Measurements from ENCODE around the gene VRK2.

VRK2 gene

DNA sequence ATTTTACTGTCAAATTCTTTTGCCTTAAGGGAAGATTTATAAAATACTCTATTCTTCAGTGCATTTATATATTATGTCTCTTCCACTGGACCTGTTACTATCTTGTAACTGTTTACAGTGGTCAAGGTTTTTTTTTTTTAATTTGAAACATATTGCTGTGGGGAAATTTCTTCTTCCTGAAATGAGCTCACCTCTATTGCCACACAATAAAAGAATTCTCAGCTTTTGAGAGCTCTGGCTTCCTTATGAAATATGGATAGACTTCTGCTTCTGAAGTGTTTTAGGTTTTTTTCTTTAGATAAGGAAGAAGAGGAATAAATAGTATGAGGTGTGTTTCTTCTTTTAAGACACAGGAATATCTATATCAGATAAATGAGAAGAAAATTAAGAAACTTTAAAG lies 7.7 kb downstream of the VRK2 start:
- no peaks in the 10 kb centered on the region for H3K27me3 ChIP-seq (ENCODE audit: insufficient read depth, low read length)
- no peaks in the 10 kb centered on the region for H3K4me1 ChIP-seq (ENCODE audit: control insufficient read depth, insufficient read depth, low read length, unreplicated experiment)
- peaks cover 11% of the 10 kb centered on the region; the same call in 1 of the 2 replicates for H3K36me3 ChIP-seq (ENCODE audit: insufficient read depth, low read length)
- H3K27ac ChIP-seq (ENCODE audit: low read depth, low read length): no peak overlapping the region
- no peak overlapping the region for H3K4me3 ChIP-seq (ENCODE audit: low read depth, low read length)
- H3K79me2 ChIP-seq (ENCODE audit: control insufficient read depth, insufficient read depth, low read length, unreplicated experiment): peaks cover 5% of the 10 kb centered on the region
- H2AFZ ChIP-seq (ENCODE audit: low read length, unreplicated experiment): no peak overlapping the region

- H3K4me3 ChIP-seq (ENCODE audit: low read depth, low read length): no peak overlapping the region
- H3K79me2 ChIP-seq (ENCODE audit: control insufficient read depth, insufficient read depth, low read length, unreplicated experiment): peaks cover 3% of the 10 kb centered on the region
- no peaks in the 10 kb centered on the region for H3K27me3 ChIP-seq (ENCODE audit: insufficient read depth, low read length)
- H3K4me1 ChIP-seq (ENCODE audit: control insufficient read depth, insufficient read depth, low read length, unreplicated experiment): no peaks in the 10 kb centered on the region
- H3K36me3 ChIP-seq (ENCODE audit: insufficient read depth, low read length): peaks cover 7% of the 10 kb centered on the region; the same call in 1 of the 2 replicates
- H2AFZ ChIP-seq (ENCODE audit: low read length, unreplicated experiment): no peak overlapping the region
- H3K27ac ChIP-seq (ENCODE audit: low read depth, low read length): no peak overlapping the region
Observed at GRCh38 chr2:58055033-58055786, 8.6 kb downstream of the VRK2 start.

- H3K4me3 ChIP-seq (ENCODE audit: low read depth, low read length): no peak overlapping the region
- H3K79me2 ChIP-seq (ENCODE audit: control insufficient read depth, insufficient read depth, low read length, unreplicated experiment): peaks cover 3% of the 10 kb centered on the region
- no peaks in the 10 kb centered on the region for H3K4me1 ChIP-seq (ENCODE audit: control insufficient read depth, insufficient read depth, low read length, unreplicated experiment)
- peaks cover 10% of the 10 kb centered on the region; the same call in 1 of the 2 replicates for H3K36me3 ChIP-seq (ENCODE audit: insufficient read depth, low read length)
- H3K27me3 ChIP-seq (ENCODE audit: insufficient read depth, low read length): no peaks in the 10 kb centered on the region
- no peak overlapping the region for H3K27ac ChIP-seq (ENCODE audit: low read depth, low read length)
- H2AFZ ChIP-seq (ENCODE audit: low read length, unreplicated experiment): no peak overlapping the region
Observed at GRCh38 chr2:58056192-58056916, 9.7 kb downstream of the VRK2 start.

DNA sequence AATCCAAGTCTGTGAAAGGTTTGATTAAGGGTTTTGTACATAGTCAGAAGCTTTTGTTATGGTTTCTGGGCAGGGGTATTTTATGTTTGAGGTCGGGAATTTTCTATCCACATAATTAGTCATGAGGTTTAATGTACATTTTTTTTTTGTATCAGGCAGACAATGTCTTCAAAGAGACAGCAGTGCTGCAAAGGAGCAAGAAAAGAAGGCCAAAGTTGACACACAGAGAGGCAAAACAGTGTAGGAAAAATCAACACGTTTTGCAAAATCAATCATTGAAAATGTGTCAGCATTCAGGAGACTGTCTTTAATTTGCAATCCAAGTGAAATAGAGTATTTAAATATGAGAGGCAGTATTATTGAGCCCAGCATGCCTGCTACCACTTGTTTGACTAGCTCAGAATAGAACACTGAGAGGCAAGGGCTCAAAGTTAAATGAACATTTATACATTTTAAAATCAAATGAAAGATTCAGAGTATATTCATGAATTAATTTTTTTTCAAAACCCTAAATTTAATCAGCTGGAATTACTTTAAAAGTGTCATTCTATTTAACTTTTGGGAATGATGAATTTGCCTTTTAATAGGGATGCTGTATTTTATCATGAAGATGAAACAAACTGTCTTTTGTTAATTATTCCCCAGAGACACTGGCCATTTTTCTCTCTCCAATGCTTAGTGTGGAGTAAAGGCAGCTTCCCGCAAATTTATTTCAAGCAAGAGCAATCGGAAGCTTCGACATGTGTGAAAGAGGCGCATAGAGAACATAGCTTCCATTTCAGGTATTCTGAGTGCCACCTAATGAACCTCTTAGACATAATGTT lies 11.3 kb downstream of the VRK2 start:
- H3K27ac ChIP-seq (ENCODE audit: low read depth, low read length): no peak overlapping the region

GRCh38 chr2:58063641-58064040 lies 17.0 kb downstream of the VRK2 start:
- H3K4me3 ChIP-seq (ENCODE audit: low read depth, low read length): no peak overlapping the region
- peaks cover 23% of the 10 kb centered on the region for H3K36me3 ChIP-seq (ENCODE audit: insufficient read depth, low read length)
- H3K27ac ChIP-seq (ENCODE audit: low read depth, low read length): peak overlapping the region; percentile 35
- no peaks in the 10 kb centered on the region for H3K79me2 ChIP-seq (ENCODE audit: control insufficient read depth, insufficient read depth, low read length, unreplicated experiment)
- no peaks in the 10 kb centered on the region for H3K27me3 ChIP-seq (ENCODE audit: insufficient read depth, low read length)
- H3K4me1 ChIP-seq (ENCODE audit: control insufficient read depth, insufficient read depth, low read length, unreplicated experiment): peaks cover 15% of the 10 kb centered on the region
- no peak overlapping the region for H2AFZ ChIP-seq (ENCODE audit: low read length, unreplicated experiment)

More for the DNA sequence above, 11.3 kb downstream of the VRK2 start:
- Histone ChIP-seq H3K27me3 (ENCODE audit: insufficient read depth, low read length) (no peaks in the 10 kb centered on the region), H3K36me3 (ENCODE audit: insufficient read depth, low read length) (peaks cover 15% of the 10 kb centered on the region), H2AFZ (ENCODE audit: low read length, unreplicated experiment) (no peak overlapping the region), H3K4me3 (ENCODE audit: low read depth, low read length) (no peak overlapping the region), H3K4me1 (ENCODE audit: control insufficient read depth, insufficient read depth, low read length, unreplicated experiment) (no peaks in the 10 kb centered on the region), H3K79me2 (ENCODE audit: control insufficient read depth, insufficient read depth, low read length, unreplicated experiment) (peaks cover 3% of the 10 kb centered on the region)

DNA sequence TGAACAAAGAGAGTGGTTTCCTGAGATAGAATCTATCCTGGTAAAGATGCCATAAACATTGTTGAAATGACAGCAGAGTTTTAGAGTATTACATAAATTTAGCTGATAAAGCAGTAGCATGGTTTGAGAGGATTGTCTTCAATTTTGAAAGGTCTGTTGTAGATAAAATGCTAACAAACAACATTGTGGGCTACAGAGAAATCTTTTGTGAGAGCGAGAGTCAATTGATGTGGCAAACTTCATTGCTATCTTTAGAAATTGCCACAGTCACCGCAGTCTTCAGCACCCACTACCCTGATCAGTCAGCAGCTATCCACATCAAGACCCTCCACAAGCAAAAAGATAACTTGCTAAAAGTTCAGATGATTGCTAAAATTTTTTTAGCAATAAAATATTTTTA lies 17.5 kb downstream of the VRK2 start:
- Histone ChIP-seq H3K27ac (ENCODE audit: low read depth, low read length) (peak overlapping the region; percentile 35), H3K4me1 (ENCODE audit: control insufficient read depth, insufficient read depth, low read length, unreplicated experiment) (peaks cover 15% of the 10 kb centered on the region), H3K79me2 (ENCODE audit: control insufficient read depth, insufficient read depth, low read length, unreplicated experiment) (no peaks in the 10 kb centered on the region), H2AFZ (ENCODE audit: low read length, unreplicated experiment) (no peak overlapping the region), H3K36me3 (ENCODE audit: insufficient read depth, low read length) (peaks cover 23% of the 10 kb centered on the region), H3K27me3 (ENCODE audit: insufficient read depth, low read length) (no peaks in the 10 kb centered on the region), H3K4me3 (ENCODE audit: low read depth, low read length) (no peak overlapping the region)

DNA sequence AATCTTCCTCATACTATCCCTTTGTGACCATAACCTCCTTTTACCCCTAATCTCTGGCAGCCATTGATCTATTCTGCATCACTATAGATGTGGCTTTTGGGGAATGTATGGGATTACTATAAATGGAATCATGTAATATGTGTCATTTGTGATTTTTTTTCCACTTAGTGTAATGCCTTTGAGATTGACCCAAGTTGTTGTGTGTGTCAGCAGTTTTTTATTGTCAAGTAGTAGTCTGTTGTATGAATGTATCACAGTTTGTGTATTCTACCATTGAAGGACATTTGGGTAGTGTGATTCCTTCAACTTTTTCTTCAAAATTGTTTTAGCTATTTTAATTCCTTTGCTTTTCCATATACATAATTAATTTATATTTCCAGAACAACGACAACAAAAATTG lies 18.6 kb downstream of the VRK2 start:
- H2AFZ ChIP-seq (ENCODE audit: low read length, unreplicated experiment): no peak overlapping the region
- H3K36me3 ChIP-seq (ENCODE audit: insufficient read depth, low read length): peaks cover 31% of the 10 kb centered on the region
- H3K4me1 ChIP-seq (ENCODE audit: control insufficient read depth, insufficient read depth, low read length, unreplicated experiment): peaks cover 15% of the 10 kb centered on the region
- peaks cover 6% of the 10 kb centered on the region for H3K79me2 ChIP-seq (ENCODE audit: control insufficient read depth, insufficient read depth, low read length, unreplicated experiment)
- no peaks in the 10 kb centered on the region for H3K27me3 ChIP-seq (ENCODE audit: insufficient read depth, low read length)
- H3K4me3 ChIP-seq (ENCODE audit: low read depth, low read length): no peak overlapping the region
- no peak overlapping the region for H3K27ac ChIP-seq (ENCODE audit: low read depth, low read length)

DNA sequence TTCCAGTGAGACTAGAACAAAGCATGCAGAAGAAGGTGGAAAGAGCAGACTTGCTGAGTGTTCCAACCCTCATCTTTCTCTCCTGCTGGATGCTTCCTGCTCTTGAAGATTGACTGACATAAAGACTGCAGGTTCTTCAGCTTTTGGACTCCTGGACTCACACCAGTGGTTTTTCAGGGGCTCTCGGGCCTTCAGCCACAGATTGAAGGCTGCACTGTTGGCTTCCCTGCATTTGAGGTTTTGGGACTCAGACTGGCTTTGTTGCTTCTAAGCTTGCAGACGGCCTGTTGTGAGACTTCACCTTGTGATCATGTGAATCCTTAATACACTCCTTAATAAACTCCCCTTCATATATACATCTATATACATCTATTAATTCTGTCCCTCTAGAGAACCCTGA lies 20.4 kb downstream of the VRK2 start:
- Histone ChIP-seq H3K27ac (ENCODE audit: low read depth, low read length) (no peak overlapping the region), H3K27me3 (ENCODE audit: insufficient read depth, low read length) (no peaks in the 10 kb centered on the region), H3K79me2 (ENCODE audit: control insufficient read depth, insufficient read depth, low read length, unreplicated experiment) (peaks cover 6% of the 10 kb centered on the region), H3K4me3 (ENCODE audit: low read depth, low read length) (no peak overlapping the region), H2AFZ (ENCODE audit: low read length, unreplicated experiment) (no peak overlapping the region), H3K36me3 (ENCODE audit: insufficient read depth, low read length) (peaks cover 36% of the 10 kb centered on the region), H3K4me1 (ENCODE audit: control insufficient read depth, insufficient read depth, low read length, unreplicated experiment) (peaks cover 15% of the 10 kb centered on the region)

DNA sequence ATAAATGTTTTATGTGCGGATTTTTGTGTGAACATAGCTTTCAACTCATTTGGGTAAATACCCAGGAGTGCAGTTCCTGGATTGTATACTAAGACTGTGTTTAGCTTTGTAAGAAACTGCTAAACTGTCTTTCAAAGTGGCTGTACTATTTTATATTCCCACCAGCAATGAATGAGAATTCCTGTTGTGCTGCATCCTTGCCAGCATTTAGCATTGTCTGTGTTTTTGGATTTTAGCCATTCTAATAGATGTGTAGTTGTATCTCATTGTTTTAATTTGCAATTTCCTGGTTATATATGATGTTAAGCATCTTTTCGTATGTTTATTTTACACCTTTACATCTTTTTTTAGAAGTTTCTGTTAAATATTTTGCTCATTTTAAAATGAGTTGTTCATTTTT lies 24.2 kb downstream of the VRK2 start:
- Histone ChIP-seq H2AFZ (ENCODE audit: low read length, unreplicated experiment) (no peak overlapping the region), H3K4me3 (ENCODE audit: low read depth, low read length) (no peak overlapping the region), H3K4me1 (ENCODE audit: control insufficient read depth, insufficient read depth, low read length, unreplicated experiment) (no peaks in the 10 kb centered on the region), H3K27me3 (ENCODE audit: insufficient read depth, low read length) (no peaks in the 10 kb centered on the region), H3K79me2 (ENCODE audit: control insufficient read depth, insufficient read depth, low read length, unreplicated experiment) (peaks cover 10% of the 10 kb centered on the region), H3K36me3 (ENCODE audit: insufficient read depth, low read length) (peaks cover 37% of the 10 kb centered on the region), H3K27ac (ENCODE audit: low read depth, low read length) (no peak overlapping the region)

- Histone ChIP-seq H3K4me3 (ENCODE audit: low read depth, low read length) (no peak overlapping the region), H3K36me3 (ENCODE audit: insufficient read depth, low read length) (peaks cover 32% of the 10 kb centered on the region), H3K79me2 (ENCODE audit: control insufficient read depth, insufficient read depth, low read length, unreplicated experiment) (peaks cover 10% of the 10 kb centered on the region), H3K27me3 (ENCODE audit: insufficient read depth, low read length) (no peaks in the 10 kb centered on the region), H3K27ac (ENCODE audit: low read depth, low read length) (no peak overlapping the region), H2AFZ (ENCODE audit: low read length, unreplicated experiment) (no peak overlapping the region), H3K4me1 (ENCODE audit: control insufficient read depth, insufficient read depth, low read length, unreplicated experiment) (no peaks in the 10 kb centered on the region)
Observed at GRCh38 chr2:58072102-58072501, 25.5 kb downstream of the VRK2 start.
